ENCODE results near the gene CXXC5. TPM values are rescaled to one million over a fixed set of nuclear protein-coding genes. Genes with fewer than 3 reads are reported as not detected.

CXXC5 gene
- total and polyA plus RNA-seq, 2 of the 4 experiments (the other 2 are of a cell fraction) = 24.9 to 35.7 TPM

DNA sequence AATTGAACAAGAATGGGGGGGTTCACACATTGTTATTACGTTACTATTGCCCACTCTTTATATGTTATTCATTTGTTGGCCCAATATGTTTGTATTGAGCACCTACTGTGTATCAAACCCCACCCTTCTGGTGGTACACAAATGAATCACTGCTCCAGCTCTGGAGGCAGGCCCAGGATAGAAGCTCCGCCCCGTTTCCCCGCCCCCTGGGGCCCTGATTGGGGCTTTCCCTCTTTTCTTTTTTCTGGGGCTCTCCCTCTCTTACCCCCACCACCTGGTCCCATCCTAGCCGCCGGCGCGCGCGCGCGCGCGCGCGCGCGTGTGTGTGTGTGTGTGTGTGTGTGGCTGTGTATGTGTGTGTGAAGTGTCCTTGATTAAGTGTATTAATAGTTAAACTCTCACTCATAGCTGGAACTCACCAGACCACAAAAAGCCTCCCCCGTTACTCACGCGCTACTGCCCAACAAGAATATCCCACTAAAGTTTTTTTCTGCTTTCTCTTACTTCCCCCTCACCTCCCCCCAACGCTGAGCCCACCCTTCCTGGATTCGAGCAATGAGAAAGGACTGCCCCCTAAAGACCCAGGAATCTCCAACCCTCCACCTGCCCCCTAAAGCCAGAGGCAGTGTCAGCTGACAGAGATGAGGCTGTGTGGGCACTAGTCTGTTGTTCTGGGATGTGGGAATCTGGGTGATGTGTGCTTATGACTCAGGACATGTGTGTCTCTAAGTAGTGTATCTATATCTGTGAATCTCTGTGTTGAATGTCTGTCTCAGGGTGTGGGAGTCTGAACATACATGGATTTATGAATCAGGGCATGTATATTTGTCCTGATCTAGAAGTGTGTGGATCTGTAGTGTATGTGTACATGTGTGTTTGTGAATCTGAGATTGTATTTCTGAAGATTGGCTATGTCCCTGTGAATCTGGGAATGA lies 4.0 kb downstream of the CXXC5 start:
- TF ChIP-seq BHLHE40 (IDR thresholded peaks at IDR 0.05; ENCODE audit: low read depth, low read length) = peak; percentile 77
- TF ChIP-seq MXI1 (IDR thresholded peaks at IDR 0.05; ENCODE audit: borderline replicate concordance, low read depth, low read length) = peak; percentile 14; the same call in 1 of the 2 replicates
- TF ChIP-seq USF2 (IDR thresholded peaks at IDR 0.05; ENCODE audit: low read depth, low read length) = peak; percentile 74
- TF ChIP-seq, protein P1, sequence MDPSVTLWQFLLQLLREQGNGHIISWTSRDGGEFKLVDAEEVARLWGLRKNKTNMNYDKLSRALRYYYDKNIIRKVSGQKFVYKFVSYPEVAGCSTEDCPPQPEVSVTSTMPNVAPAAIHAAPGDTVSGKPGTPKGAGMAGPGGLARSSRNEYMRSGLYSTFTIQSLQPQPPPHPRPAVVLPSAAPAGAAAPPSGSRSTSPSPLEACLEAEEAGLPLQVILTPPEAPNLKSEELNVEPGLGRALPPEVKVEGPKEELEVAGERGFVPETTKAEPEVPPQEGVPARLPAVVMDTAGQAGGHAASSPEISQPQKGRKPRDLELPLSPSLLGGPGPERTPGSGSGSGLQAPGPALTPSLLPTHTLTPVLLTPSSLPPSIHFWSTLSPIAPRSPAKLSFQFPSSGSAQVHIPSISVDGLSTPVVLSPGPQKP (IDR thresholded peaks at IDR 0.05; ENCODE audit: borderline replicate concordance, low read depth, low read length) = no peak
- no peak; the same call in 1 of the 2 replicates for TF ChIP-seq RAD21 (IDR thresholded peaks at IDR 0.05; ENCODE audit: low read length)
- TF ChIP-seq FOS (IDR thresholded peaks at IDR 0.05; ENCODE audit: low read depth, low read length) = peak; percentile 14; the same call in 1 of the 2 replicates
- peak; percentile 51; the same call in 1 of the 2 replicates for TF ChIP-seq MAZ (IDR thresholded peaks at IDR 0.05; ENCODE audit: borderline replicate concordance, low read depth, low read length)
- intact Hi-C loops (cut with micrococcal nuclease) (no loop called here), dilution Hi-C loops (cut with HindIII; ENCODE audit: low sequenced_read_pairs, unreplicated experiment) (no loop called here), in situ Hi-C loops (cut with MboI; ENCODE audit: low sequenced_read_pairs) (no loop called here)
- H4K5ac ChIP-seq (ENCODE audit: low read depth, low read length) = peak overlapping the region; percentile 3; the same call in 1 of the 2 replicates
- 6% methylated on average over 3 of the region's 23 CpGs; no CpG with 5 or more reads in 1 of the 2 experiments for WGBS, 2 experiments (ENCODE audit: extremely low coverage in 2 of 2, insufficient read length in 1 of 2)
- peak overlapping the region; percentile 50; the same call in 1 of the 2 replicates for H3K56ac ChIP-seq (ENCODE audit: extremely low read depth, insufficient read depth, low read length)
- H3K9me1 ChIP-seq (ENCODE audit: insufficient read depth, low read length) = peaks cover 34% of the 10 kb centered on the region
- H3K23ac ChIP-seq (ENCODE audit: low read depth, low read length) = peak overlapping the region; percentile 68
- H4K20me1 ChIP-seq (ENCODE audit: insufficient read depth, low read length) = peaks cover 16% of the 10 kb centered on the region
- H2BK5ac ChIP-seq (ENCODE audit: low read depth, low read length, poor library complexity, severe bottlenecking) = peak overlapping the region; percentile 89
- peaks cover 29 to 71% of the 10 kb centered on the region in 2 experiments for H3K79me1 ChIP-seq (ENCODE audit: low read depth in 1 of 2, low read length in 2 of 2)
- H3K18ac ChIP-seq (ENCODE audit: low read depth, low read length) = peak overlapping the region; percentile 69
- no peaks in the 10 kb centered on the region for H3K9me3 ChIP-seq (ENCODE audit: control insufficient read depth, insufficient read depth, low read length)
- H2AFZ ChIP-seq (replicated peaks; ENCODE audit: low read length, poor library complexity) = peak overlapping the region; percentile 52
- H3K9ac ChIP-seq (ENCODE audit: low read depth, low read length) = peak overlapping the region; percentile 76
- peak overlapping the region; percentile 100 for H2AK5ac ChIP-seq (ENCODE audit: low read depth, low read length)
- DNase-seq (peak; percentile 94), ATAC-seq (ENCODE audit: low read depth) (peak; percentile 40)
- H2BK20ac ChIP-seq (ENCODE audit: low read depth, low read length) = peak overlapping the region; percentile 60; the same call in 1 of the 2 replicates
- H3K4me2 ChIP-seq (ENCODE audit: low read depth, low read length) = peak overlapping the region; percentile 79
- H2AK9ac ChIP-seq (replicated peaks; ENCODE audit: low read depth, low read length, poor library complexity) = peak overlapping the region; percentile 84
- peaks cover 46% of the 10 kb centered on the region for H3K4me1 ChIP-seq (ENCODE audit: control insufficient read depth, insufficient read depth, low read length)
- peak overlapping the region; percentile 85 for H2BK15ac ChIP-seq (ENCODE audit: low read depth, low read length)
- H4K8ac ChIP-seq (ENCODE audit: low read depth in 2 of 2, low read length in 2 of 2) = peak overlapping the region; percentile 35 to 56; a peak in 2 of 4 replicates
- no peaks in the 10 kb centered on the region for H3K36me3 ChIP-seq (ENCODE audit: control insufficient read depth, insufficient read depth, low read length)
- H2BK120ac ChIP-seq (ENCODE audit: low read depth, low read length) = peak overlapping the region; percentile 77
- ChIA-PET CTCF (interaction anchor here (0.7 to 3.0 kb wide), 4 partner anchors 16 to 114 kb away, joined by 3 to 11 read pairs (median 4); no protein-coding TSS in a partner anchor), POLR2A (ENCODE audit: unreplicated experiment) (interaction anchor here (0.7 kb wide), 1 partner anchor 86 kb away, joined by 12 read pairs; no protein-coding TSS in a partner anchor)
- H3K27ac ChIP-seq (ENCODE audit: insufficient read depth, low read length) = peak overlapping the region; percentile 86
- H3K4me3 ChIP-seq (ENCODE audit: insufficient read depth, low read depth, low read length) = peak overlapping the region; percentile 17; the same call in 1 of the 2 replicates
- H3K4ac ChIP-seq (ENCODE audit: low read depth, low read length) = peak overlapping the region; percentile 100
- H3K27me3 ChIP-seq (ENCODE audit: control insufficient read depth, insufficient read depth, low read length) = no peaks in the 10 kb centered on the region
- peak overlapping the region; percentile 85; the same call in 1 of the 2 replicates for H4K91ac ChIP-seq (ENCODE audit: insufficient read depth, low read depth, low read length)
- no TSS peak for BruUV-seq (replicated peaks)
- H3K14ac ChIP-seq (replicated peaks; ENCODE audit: low read depth, low read length) = peak overlapping the region; percentile 57; the same call in 1 of the 2 replicates

Measured in IMR-90 (cell line).